Glomerular visceral epithelial cell (primary cell): ENCODE data around the gene PHKB.
"Not testable (repeated sequence)": the region's sequence is repeated elsewhere in the genome, so short reads cannot be mapped to it uniquely, and the experiment has no call there.

Experiments
- DNase-seq: peaks from one replicate; pipeline ENCODE4 v3.0.0-alpha.2; 2016; ENCODE audit errors: extremely low spot score

The PHKB gene

DNA sequence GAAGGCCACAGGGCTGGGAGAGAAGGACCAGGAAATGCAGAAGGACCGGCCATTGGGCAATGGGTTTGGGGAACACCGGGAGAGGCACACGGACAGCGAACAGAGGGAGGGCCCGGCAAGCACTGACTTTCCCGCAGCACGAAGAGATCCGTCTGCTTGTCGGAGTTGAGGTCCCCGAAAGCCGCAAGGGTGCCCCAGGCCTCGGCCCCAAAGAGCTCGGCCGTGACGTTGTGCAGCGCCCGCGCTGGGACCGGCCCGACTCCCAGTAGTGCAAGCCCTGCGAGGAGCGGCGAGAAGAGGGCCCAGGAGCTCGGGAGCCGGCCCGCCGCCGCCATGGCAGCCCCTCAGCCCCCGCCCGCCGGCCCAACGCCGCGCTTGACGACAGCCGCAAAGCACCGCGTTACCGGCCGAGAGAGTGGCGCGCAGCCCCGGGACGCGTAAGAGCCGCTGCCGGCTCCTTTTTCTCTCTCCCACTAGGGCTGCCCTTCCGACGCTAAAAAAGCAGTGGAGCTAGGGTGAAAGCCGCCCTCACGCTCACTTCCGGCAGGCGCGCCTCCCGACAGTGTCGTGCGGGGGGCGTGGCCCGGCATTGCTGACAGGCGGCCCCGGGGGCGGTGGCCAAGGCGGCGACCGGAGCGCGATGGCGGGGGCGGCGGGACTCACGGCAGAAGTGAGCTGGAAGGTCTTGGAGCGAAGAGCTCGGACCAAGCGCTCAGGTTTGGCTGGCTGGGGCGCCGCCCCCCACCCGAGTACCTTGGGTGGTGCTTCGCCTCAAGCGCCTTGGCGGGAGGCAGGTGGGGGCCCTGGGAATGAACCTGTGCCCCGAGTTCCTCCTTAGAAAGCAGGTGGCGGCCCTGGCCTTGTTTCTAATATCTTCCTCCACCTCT lies at the start of gene PHKB, which contains the start of gene ITFG1:
TSS of gene PHKB (plus strand) at position 621 of the 887 bp plus-strand sequence. CDS start at position 641, 20 bp downstream.
TSS of gene ITFG1 (minus strand) at position 353 of the 887 bp plus-strand sequence. CDS start at position 335, 18 bp downstream.
- DNase-seq, result peak; percentile 89

DNA sequence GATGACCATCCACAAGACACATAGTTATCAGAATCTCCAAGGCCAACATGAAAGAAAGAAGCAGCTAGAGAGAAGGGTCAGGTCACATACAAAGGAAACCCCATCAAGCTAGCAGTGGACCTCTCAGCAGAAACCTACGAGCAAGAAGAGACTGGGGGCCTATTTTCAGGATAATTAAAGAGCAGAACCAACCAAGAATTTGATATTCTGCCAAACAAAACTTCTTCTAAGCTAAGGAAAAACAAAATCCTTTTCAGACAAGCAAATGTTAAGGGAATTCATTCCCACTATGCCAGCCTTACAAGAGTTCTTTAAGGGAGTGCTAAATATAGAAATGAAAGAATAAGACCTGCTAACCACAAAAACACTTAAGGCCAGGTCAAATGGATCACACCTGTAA lies 48.1 kb upstream of the PHKB start:
- no peak for DNase-seq

DNA sequence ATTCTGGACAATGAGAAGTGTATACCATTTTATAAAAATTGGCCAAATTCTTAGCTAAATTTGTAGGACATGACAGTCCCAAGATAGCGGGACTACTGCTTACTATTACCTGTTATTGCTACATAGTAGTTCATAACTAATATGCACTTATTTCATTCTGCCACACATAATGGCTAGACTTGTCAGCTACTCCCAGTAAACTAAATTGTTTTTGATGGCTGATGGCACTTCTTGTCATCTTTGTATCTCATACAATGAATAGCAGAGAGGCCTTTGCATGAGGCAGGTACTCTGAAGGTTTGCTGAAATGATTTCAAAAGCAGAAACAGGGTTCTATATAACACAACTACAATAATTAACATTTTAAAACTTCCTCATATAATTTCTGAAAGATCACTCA lies 44.3 kb upstream of the PHKB start:
- no peak for DNase-seq

DNA sequence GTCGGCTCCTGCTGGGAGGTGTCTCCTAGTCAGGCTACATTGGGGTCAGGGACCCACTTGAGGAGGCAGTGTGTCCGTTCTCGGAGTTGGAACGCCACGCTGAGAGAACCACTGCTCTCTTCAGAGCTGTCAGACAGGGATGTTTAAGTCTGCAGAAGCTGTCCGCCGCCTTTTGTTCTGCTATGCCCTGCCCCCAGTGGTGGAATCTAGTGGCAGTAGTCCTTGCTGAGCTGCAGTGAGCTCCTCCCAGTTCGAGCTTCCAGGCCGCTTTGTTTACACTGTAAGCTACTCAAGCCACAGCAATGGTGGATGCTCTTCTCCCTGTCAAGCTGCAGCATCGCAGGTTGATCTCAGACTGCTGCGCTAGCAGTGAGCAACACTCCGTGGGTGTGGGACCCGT lies 36.3 kb upstream of the PHKB start:
- DNase-seq, result no peak

DNA sequence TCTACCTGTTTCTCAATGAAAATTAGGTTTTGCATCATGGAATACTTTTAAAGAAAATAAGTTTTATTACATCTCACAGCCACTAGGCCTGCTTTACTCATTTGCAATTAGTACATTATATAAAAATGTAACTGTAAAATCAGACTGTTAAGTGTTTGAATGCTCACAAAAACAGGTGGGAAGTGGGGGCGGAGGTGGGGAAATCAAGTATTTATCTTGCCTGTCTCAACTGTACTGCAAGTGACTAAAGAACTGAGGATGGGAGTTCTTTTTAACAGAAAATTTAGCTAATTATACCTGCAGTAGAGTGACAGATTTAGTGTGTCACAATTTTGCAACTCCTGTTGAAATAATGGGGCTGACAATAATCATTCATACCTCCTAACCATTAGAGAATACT lies 34.3 kb upstream of the PHKB start:
- DNase-seq, result no peak

DNA sequence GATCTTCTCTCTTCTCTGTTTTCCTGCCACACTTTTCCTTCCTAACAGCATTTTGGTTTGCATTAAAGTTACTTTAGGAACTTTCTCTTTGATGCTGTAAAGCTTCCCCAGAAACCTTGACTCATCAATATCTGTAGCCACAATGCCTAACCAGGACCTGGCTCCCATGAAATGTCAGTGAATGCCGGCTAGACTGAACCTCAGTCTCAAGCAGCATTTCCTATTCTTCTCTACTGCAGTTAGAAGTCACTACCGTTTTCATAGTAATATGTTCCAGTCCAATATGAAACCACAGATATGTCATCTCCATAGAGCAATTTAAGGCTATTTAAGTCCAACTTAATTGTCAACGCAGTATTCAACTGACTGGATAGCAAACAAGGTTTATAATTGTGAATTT lies 29.2 kb upstream of the PHKB start:
- no peak for DNase-seq

DNA sequence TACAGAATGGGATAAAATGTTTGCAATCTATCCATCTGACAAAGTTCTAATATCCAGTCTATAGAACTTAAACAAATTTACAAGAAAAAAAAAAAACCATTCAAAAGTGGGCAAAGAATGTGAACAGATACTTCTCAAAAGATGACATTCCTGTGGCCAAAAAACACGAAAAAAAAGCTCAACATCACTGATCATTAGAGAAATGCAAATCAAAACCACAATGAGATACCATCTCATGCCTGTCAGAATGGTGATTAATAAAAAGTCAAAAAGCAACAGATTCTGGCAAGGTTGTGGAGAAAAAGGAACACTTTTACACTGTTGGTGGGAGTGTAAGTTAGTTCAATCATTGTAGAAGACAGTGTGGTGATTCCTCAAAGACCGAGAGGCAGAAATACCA lies 26.9 kb upstream of the PHKB start:
- not testable (repeated sequence) for DNase-seq

DNA sequence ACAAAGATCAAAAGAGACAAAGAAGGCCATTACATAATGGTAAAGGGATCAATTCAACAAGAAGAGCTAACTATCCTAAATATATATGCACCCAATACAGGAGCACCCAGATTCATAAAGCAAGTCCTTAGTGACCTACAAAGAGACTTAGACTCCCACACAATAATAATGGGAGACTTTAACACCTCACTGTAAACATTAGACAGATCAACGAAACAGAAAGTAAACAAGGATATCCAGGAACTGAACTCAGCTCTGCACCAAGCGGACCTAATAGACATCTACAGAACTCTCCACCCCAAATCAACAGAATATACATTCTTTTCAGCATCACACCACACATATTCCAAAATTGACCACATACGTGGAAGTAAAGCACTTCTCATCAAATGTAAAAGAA lies 21.1 kb upstream of the PHKB start:
- DNase-seq, result not testable (repeated sequence)

DNA sequence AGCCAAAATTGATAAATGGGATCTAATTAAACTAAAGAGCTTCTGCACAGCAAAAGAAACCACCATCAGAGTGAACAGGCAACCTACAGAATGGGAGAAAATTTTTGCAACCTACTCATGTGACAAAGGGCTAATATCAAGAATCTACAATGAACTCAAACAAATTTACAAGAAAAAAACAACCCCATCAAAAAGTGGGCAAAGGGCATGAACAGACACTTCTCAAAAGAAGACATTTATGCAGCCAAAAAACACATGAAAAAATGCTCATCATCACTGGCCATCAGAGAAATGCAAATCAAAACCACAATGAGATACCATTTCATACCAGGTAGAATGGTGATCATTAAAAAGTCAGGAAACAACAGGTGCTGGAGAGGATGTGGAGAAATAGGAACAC lies 18.2 kb upstream of the PHKB start:
- DNase-seq, result not testable (repeated sequence)

DNA sequence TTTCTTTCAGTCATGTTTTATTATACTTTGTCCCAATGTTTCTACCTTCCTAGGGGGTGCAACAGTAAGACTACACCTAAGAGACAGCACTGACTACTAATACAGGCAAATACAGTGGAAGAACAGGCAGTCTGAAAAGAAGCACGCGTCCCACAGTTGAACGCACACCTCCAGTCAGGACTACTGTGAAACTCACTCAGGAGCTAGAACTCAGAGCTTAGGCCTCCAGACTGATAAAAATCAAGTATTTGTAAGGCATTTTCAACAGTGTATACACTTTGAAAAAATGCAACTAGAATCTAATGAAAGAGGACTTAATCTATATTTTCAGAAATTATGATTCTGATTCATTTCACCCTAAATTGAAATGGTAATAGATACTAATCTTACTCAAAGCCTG lies 14.7 kb upstream of the PHKB start:
- no peak for DNase-seq

DNA sequence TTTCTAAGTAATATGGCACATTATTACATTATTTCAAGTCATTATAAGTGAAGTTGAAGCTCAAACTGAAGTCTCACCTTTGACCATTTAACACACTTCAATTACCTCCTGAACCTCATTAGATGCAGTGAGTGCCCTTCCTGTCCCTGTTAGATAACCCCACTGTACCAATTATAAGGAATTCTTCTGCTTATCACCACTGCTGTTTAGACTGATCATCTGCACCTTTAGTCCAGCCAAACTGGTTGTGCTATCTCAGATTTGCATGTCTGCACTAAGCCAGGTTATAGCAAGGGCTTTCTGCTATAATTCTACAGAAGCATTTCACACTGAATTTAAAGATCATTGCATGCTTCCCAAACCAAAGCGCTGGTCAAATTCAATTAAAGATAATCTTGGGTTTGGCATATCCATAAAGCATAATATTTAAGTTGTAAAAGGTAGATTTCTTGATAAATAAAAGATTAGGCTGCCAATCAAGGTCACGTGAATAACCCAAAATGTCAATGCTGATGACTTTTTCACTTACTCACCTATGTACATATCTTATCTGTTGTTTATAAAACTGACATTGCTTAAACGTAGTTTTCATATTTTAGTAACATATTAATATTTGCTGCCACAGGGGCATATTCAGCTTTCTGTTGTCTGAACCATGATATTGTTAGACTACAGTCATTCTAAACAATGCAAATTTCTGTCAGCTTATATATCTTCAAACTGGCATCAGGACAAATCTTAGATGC lies 12.1 kb upstream of the PHKB start:
- DNase-seq, result no peak

DNA sequence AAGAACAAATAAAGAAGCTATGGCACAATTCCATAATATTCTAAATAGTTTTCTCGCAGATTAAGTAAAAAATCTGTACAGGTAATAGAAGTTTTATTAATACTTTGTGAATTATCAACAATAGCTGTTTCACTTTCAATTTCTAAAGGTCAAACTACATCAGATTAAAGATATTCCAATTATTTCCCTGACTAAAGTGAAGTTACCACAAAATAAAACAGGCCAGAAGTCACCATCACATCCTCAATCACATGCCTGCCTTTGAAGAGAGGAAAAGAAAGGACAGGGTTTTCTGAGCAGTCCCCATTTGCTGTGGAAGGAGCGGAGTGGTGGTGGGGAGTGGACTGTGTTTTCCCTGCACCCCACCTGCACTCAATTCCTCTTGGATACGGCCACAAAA lies 11.3 kb upstream of the PHKB start:
- no peak for DNase-seq

DNA sequence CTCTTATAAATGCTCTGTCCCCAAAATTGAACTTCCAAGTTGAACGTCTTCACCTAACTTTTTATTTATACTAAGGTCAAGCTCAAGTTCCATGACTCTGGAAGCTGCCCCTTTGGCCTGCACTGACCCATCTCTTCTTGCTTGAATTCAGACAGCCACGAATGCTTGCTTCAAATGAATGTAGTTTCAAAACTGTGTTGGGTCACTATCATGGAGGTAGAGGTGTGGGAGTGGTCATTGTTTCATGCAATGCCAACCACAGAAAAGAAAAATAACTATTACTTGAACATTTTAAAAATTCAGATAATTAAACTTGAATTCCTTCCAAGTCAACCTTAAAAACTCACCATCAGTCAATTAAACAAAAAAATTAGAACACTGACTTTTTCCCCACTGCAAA lies 2.8 kb upstream of the PHKB start:
- no peak for DNase-seq

DNA sequence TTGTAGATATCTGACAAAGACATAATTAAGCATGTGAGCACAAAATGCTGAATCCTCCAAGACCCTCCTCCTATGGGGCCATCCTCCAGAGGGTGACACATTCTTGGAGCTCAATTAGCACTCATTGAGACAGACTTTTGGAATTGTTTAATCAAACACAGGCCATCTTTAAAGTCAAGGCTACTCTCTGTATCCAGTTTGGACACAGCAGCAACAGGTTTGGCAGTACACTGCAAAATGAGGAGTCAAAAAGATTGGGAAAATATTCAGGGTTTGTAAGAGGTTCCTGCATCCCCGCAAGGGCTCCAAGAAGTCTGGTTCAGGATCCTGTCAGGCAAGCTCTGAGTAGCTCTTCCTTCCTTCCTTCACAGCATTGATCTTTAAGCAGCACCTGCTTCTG lies 1.5 kb upstream of the PHKB start:
- DNase-seq, result no peak

DNA sequence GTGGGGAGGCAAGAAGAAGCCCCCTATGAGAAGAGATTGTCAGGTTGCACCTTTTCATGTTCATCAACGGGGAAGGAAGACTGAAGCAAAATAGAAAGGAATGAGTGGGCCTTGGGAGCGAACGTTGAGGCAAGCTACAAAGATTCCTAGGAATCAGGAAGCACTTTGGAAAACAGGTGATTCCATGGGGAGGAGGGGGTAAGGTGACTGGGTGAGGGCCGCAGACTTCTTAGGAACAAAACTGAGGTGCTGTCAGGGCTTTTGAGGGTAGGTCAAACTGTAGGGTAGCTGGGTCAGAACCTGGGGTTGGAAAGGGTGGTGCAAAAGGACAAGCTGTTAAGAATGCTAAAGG lies 796 bp upstream of the PHKB start:
- peak; percentile 5 for DNase-seq

DNA sequence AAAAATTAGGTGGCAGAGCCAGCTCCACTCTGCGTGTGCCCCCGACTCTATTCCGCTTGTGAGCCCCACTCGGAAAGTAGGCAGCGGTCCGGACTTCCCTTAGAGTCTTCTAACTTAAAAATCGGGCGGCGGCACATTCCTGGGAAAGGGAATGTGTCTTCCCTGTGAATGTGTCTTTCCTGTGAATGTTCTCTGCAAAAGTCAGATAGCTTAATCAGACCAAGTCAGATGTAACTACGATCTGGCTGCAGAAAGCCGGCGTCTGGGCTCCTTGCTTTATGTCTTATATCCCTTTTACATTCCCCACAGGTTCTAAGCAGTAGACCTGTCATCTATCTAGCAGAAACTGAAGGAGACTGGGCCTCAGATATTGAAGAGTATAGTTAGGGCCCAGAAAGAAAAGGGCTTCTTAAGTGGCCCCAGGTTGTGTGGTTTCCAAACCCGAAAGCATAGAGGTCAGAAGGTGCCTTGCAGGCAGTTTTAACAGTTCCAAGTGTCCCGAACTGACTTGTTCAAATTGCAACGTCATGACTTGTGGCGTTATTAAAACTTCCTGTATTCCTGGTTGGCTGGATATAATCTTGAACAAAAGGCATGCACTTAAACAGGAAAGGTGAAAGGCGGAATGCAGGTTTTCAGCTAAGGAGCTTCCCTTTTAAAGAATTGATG lies 601 bp downstream of the PHKB start:
- peak; percentile 36 for DNase-seq

DNA sequence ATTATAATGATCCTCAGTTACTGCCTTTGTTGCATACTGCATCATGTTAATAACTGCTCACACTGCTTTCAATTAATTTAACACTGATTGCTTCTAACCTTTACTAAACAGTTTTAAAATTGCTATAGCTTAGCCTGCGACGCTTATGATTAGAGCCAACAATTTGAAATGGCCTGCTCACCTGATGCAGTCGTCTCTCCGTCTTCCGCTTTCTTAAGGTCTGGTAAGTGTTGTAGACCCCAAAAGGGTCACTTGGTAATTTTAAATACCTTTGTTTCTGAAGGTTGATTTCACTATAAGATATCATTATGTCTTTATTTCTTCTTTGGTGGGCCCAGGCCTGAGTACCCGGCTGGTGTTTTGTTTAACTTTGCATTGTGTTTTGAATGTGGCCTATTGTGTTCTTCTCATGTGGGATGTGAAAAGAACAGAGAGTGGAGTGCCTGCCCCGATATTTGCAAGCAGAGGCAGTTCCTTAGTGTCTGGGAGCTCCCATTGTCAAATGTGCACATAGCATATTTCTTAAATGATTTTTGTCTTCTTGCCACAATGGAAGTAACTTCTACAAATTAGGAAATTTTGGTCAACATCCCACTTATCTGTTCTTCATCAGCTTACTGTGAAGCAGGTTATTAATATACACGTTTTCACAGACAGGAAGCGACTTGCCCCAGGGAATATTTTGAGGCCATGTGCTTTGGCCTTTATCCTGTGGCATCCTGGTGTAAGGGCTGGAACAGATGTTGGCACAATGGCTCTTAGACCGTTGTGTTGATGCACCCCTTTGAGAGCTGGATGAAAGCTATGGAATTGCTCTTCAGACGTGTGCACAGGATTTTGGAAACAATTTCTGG lies 2.9 kb downstream of the PHKB start:
- DNase-seq, result no peak

DNA sequence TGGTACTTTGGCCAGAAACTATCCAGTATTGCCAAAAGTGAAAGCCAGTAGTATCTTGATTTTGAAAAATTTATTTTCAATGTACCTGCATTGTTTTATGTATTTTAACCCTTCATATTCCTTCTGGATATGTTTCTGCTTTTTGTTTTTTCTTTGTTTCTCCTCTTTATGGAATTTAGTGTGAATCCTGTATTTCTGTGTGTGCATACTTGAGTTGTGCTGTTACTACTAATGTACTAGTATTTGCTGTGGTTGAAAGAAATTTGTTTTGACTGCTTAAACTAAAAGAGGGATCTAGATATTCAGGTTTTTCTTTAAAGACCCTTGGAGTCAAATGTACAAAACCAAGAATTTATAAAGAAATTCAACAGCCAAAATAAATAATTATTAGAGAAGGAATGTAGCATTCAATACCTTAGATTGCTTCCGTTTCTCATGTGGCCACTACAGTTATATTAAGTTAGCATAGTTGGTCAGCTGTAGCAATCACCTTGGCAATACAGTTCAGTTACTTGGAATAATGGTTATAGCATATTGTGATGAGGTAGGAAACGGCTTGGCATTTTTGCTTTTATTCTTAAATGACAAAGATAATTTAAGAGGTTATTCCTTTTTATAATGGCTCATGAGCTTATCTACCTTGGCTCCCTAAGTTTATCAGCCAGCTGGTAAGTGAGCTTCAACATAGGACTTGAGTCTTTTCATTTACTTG lies 4.9 kb downstream of the PHKB start:
- no peak for DNase-seq

DNA sequence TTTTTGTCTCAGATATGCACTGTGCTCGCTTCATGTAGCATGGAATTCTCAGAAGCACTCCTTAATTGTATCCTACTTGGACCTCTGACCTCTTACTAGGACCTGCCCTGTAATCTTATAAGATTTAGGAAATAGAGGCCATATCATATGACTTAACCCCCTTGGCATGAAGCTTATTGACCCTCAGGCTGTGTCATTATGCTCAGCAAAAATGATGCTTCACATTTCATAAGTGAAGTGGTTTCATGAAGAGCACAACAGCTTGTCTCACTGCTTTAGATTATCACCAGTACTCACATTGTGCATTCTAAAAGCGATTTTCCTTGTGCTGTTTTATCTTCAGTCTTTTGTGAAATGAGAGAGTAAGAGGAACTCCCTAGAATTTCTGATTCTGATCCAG lies 6.4 kb downstream of the PHKB start:
- no peak for DNase-seq

DNA sequence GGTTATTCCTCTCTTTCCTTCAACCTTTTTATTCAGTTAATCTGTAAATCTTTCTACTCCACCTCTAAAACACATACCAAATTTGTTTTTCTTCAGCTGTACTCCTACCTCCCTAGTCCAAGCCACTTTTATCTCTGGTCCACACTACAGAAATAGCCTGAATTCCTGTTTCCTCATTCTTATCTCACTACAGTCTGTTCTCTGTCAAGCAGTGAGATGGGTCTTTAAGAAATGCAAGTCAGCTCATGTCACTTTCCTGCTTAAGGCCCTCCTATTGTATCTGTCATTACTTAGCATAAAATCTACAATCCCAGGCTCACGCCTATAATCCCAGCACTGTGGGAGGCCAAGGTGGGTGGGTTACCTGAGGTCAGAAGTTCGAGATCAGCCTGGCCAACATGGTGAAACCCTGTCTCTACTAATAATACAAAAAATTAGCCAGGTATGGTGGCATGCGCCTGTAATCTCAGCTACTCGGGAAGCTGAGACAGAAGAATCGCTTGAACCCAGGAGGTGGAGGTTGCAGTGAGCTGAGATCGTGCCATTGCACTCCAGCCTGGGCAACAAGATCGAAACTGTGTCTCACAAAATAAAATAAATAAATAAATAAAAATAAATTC lies 7.0 kb downstream of the PHKB start:
- not testable (repeated sequence) for DNase-seq
